Putamen (tissue), 1 donor: ENCODE results near the gene RTP3.
"Not testable (repeated sequence)": the region's sequence is repeated elsewhere in the genome, so short reads cannot be mapped to it uniquely, and the experiment has no call there.

Source experiments
- DNase-seq: peaks from one replicate; pipeline ENCODE4 v3.0.0-alpha.2; 2016; ENCODE audit warnings: low spot score

RTP3 gene

GRCh38 chr3:46548611-46549010 lies 50.8 kb downstream of the RTP3 start:
- not testable (repeated sequence) for DNase-seq

- no peak for DNase-seq
Measured at GRCh38 chr3:46549408-46549904, 51.7 kb downstream of the RTP3 start.

- DNase-seq: no peak
Measured at GRCh38 chr3:46549989-46550388, 52.2 kb downstream of the RTP3 start.
